ENCODE results near the gene FBXO3. TPM values are rescaled to one million over a fixed set of nuclear protein-coding genes. Genes with fewer than 3 reads are reported as not detected.
"Not testable (repeated sequence)": the region's sequence is repeated elsewhere in the genome, so short reads cannot be mapped to it uniquely, and the experiment has no call there.

FBXO3 gene
- total RNA-seq, 1 experiment from 2014 or later = 22.5 TPM

DNA sequence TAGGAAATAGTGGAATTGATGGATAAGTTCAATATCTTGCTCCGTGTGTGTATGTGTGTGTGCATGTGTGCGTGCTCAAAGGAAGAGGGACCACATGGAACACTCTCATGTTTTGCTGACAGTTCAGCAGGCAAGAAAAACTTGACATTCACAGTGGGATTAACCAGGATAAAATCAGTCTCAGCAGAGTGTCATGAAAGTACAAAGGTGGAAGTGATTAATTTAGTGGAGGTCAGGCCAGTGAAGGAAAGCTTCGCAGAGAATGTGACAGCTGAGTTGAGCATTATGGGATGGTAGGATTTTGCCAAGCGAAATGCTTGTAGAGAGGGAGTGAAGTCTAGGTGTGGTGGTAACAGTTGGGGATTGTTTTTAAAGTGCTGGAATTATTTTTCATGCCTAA, 15.7 kb upstream of the FBXO3 start:
- ChIA-PET POLR2A (ENCODE audit: unreplicated experiment) (no interaction called here), CTCF (interaction anchor here (0.9 kb wide), 1 partner anchor 18 kb away, joined by 4 read pairs; no protein-coding TSS in a partner anchor)
- H2AFZ ChIP-seq (ENCODE audit: low read length) = no peak overlapping the region

DNA sequence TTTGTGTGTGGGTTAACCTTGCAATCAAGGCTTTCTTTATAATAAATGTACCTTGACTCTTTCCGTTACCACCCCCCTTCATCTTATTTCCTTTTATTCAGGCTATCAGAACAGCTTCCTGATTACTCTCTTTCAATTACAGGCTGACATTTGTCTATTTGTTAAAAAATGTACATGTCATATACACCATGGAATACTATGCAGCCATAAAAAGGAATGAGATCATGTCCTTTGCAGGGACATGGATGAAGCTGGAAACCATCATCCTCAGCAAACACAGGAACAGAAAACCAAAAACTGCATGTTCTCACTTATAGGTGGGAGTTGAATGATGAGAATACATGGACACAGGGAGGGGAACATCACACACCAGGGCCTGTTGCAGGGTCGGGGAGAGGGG, 13.8 kb upstream of the FBXO3 start:
- ATAC-seq; H3K4me1 ChIP-seq (ENCODE audit: insufficient read depth, low read length); H4K20me1 ChIP-seq (ENCODE audit: low read length); H3K4me3 ChIP-seq (ENCODE audit: low read length); H3K36me3 ChIP-seq (ENCODE audit: low read depth, low read length); CTCF ChIA-PET; H2AFZ ChIP-seq (ENCODE audit: low read length); BruUV-seq (replicated peaks); H3K4me2 ChIP-seq (ENCODE audit: low read length); H3K9me3 ChIP-seq (ENCODE audit: low read length); DNase-seq; POLR2A ChIA-PET (ENCODE audit: unreplicated experiment); H3K9ac ChIP-seq (ENCODE audit: low read length); intact Hi-C loops (cut with micrococcal nuclease); H3K9me2 ChIP-seq (replicated peaks; ENCODE audit: low read length); H3K27ac ChIP-seq (ENCODE audit: low read length); H3F3A ChIP-seq (ENCODE audit: low read length, unreplicated experiment); H3K27me3 ChIP-seq (ENCODE audit: low read length); H3K79me2 ChIP-seq (ENCODE audit: low read length): not testable (repeated sequence)

More for the DNA sequence above, 15.7 kb upstream of the FBXO3 start:
- H3K27me3 ChIP-seq (ENCODE audit: low read length) = no peaks in the 10 kb centered on the region
- no peak overlapping the region for H3K4me3 ChIP-seq (ENCODE audit: low read length)
- H3K4me1 ChIP-seq (ENCODE audit: insufficient read depth, low read length) = no peaks in the 10 kb centered on the region
- ATAC-seq = no peak
- H3K36me3 ChIP-seq (ENCODE audit: low read depth, low read length) = no peaks in the 10 kb centered on the region
- H3F3A ChIP-seq (ENCODE audit: low read length, unreplicated experiment) = no peaks in the 10 kb centered on the region
- H3K79me2 ChIP-seq (ENCODE audit: low read length) = no peaks in the 10 kb centered on the region
- TF ChIP-seq EZH2 (IDR thresholded peaks at IDR 0.05; ENCODE audit: low read length, unreplicated experiment) = no peak
- TF ChIP-seq EZH2phosphoT487 (IDR thresholded peaks at IDR 0.05; ENCODE audit: borderline replicate concordance, low read length) = no peak
- TF ChIP-seq CTCF (conservative IDR thresholded peaks at IDR 0.05; ENCODE audit: low read depth, low read length) = no peak
- H3K9me3 ChIP-seq (ENCODE audit: low read length) = no peaks in the 10 kb centered on the region
- H3K27ac ChIP-seq (ENCODE audit: low read length) = no peak overlapping the region
- no peaks in the 10 kb centered on the region for H3K9me2 ChIP-seq (replicated peaks; ENCODE audit: low read length)
- no TSS peak for BruUV-seq (replicated peaks)
- intact Hi-C loops (cut with micrococcal nuclease) = no loop called here
- H3K4me2 ChIP-seq (ENCODE audit: low read length) = no peak overlapping the region
- H4K20me1 ChIP-seq (ENCODE audit: low read length) = no peaks in the 10 kb centered on the region
- no peak for DNase-seq
- H3K9ac ChIP-seq (ENCODE audit: low read length) = no peak overlapping the region

GRCh38 chr11:33787076-33787475, 12.8 kb upstream of the FBXO3 start:
- Histone ChIP-seq H3K4me3 (ENCODE audit: low read length) (no peak overlapping the region), H2AFZ (ENCODE audit: low read length) (no peak overlapping the region), H3K79me2 (ENCODE audit: low read length) (no peaks in the 10 kb centered on the region), H3K27ac (ENCODE audit: low read length) (no peak overlapping the region), H3K9ac (ENCODE audit: low read length) (no peak overlapping the region), H3K36me3 (ENCODE audit: low read depth, low read length) (no peaks in the 10 kb centered on the region), H3K27me3 (ENCODE audit: low read length) (no peaks in the 10 kb centered on the region), H4K20me1 (ENCODE audit: low read length) (no peaks in the 10 kb centered on the region), H3K4me1 (ENCODE audit: insufficient read depth, low read length) (no peaks in the 10 kb centered on the region), H3K9me3 (ENCODE audit: low read length) (no peaks in the 10 kb centered on the region), H3F3A (ENCODE audit: low read length, unreplicated experiment) (no peaks in the 10 kb centered on the region), H3K9me2 (replicated peaks; ENCODE audit: low read length) (no peaks in the 10 kb centered on the region), H3K4me2 (ENCODE audit: low read length) (no peak overlapping the region)
- ChIA-PET CTCF (no interaction called here), POLR2A (ENCODE audit: unreplicated experiment) (no interaction called here)
- TF ChIP-seq CTCF (conservative IDR thresholded peaks at IDR 0.05; ENCODE audit: low read depth, low read length) = no peak
- TF ChIP-seq EZH2phosphoT487 (IDR thresholded peaks at IDR 0.05; ENCODE audit: borderline replicate concordance, low read length) = no peak
- no peak for TF ChIP-seq EZH2 (IDR thresholded peaks at IDR 0.05; ENCODE audit: low read length, unreplicated experiment)
- DNase-seq = no peak
- no TSS peak for BruUV-seq (replicated peaks)
- no peak for ATAC-seq
- intact Hi-C loops (cut with micrococcal nuclease) = no loop called here
